GM12878 (cell line): Measurements from ENCODE around the gene TRAPPC12.

Experiments
- CBX3 ChIP-seq: fragments of 200-600 bp; sonication (generic); IDR thresholded peaks from 2 replicates; pipeline ENCODE4 v1.6.1; 2016; ENCODE audit warnings: low read depth, borderline replicate concordance
- CTCF ChIP-seq, 3 experiments: IDR thresholded peaks in 2 of 3; conservative IDR thresholded peaks in 1 of 3; 2 replicates each; pipeline ENCODE4 v1.5.1; 2011; ENCODE audit warnings: low read depth in 3 of 3, low read length in 3 of 3, mild to moderate bottlenecking in 3 of 3, control low read depth in 2 of 3, moderate library complexity in 2 of 3, inconsistent platforms in 1 of 3, mixed read lengths in 1 of 3; ENCODE audit not compliant: control insufficient read depth in 2 of 3, insufficient read depth in 1 of 3; ENCODE audit errors: extremely low read depth in 1 of 3
- MYB ChIP-seq: fragments of 150-350 bp; IDR thresholded peaks from 2 replicates; pipeline ENCODE4 v1.6.1; 2014; ENCODE audit warnings: mild to moderate bottlenecking, low read depth, low read length, borderline replicate concordance
- RAD51 ChIP-seq: fragments of 450-650 bp; IDR thresholded peaks from 2 replicates; pipeline ENCODE4 v1.6.1; 2016; ENCODE audit warnings: moderate library complexity, mild to moderate bottlenecking, inconsistent platforms

GRCh38 chr2:3476321-3476984 lies 97.0 kb downstream of the TRAPPC12 start:
- TF ChIP-seq MYB (no peak), CBX3 (no peak), RAD51 (no peak), CTCF (IDR thresholded peaks at IDR 0.05 in 2 of 3, conservative IDR thresholded peaks at IDR 0.05 in 1 of 3; ENCODE audit: control insufficient read depth in 2 of 3, extremely low read depth in 1 of 3, insufficient read depth in 1 of 3, low read depth in 3 of 3, low read length in 3 of 3) (no peak)
